Fibroblast of lung (primary cell): ENCODE results near the gene NKX3-2. TPM values are rescaled to one million over a fixed set of nuclear protein-coding genes. Genes with fewer than 3 reads are reported as not detected.
A peak's percentile ranks its signal among the peaks of the same experiment; 100 is the strongest.

Experiments
- DNase-seq, 2 donors: peaks; one replicate each; pipeline versions ENCODE4 v3.0.0 to v3.0.0-alpha.2; 2010; ENCODE audit warnings: low read depth in 2 of 2
- H2AFZ ChIP-seq: 2 replicates; pipeline ENCODE4 v1.5.1; 2012; ENCODE audit warnings: low read length, control low read depth, inconsistent platforms
- H3K27ac ChIP-seq: 2 replicates; pipeline ENCODE4 v1.5.1; 2011; ENCODE audit warnings: low read length, control low read depth; ENCODE audit not compliant: insufficient read depth
- H3K27me3 ChIP-seq: 2 replicates; pipeline ENCODE4 v1.5.1; 2011; ENCODE audit warnings: mild to moderate bottlenecking, low read length; ENCODE audit not compliant: control insufficient read depth, insufficient read depth
- H3K36me3 ChIP-seq: 2 replicates; pipeline ENCODE4 v1.5.1; 2011; ENCODE audit warnings: low read length; ENCODE audit not compliant: control insufficient read depth, insufficient read depth
- H3K4me1 ChIP-seq: 2 replicates; pipeline ENCODE4 v1.5.1; 2011; ENCODE audit warnings: low read length; ENCODE audit not compliant: control insufficient read depth, insufficient read depth; ENCODE audit errors: extremely low read depth
- H3K4me2 ChIP-seq: 2 replicates; pipeline ENCODE4 v1.5.1; 2011; ENCODE audit warnings: low read length, control low read depth; ENCODE audit not compliant: insufficient read depth; ENCODE audit errors: extremely low read depth
- H3K4me3 ChIP-seq, 4 experiments: fragments of 200-600 bp in 1 of 4; sonication (generic) in 1 of 4; replicated peaks in 1 of 4; 2 replicates each; pipeline ENCODE4 v1.5.1; 2011 to 2016; ENCODE audit warnings: low read length in 4 of 4, low read depth in 3 of 4, mild to moderate bottlenecking in 3 of 4, control low read depth in 2 of 4, inconsistent platforms in 1 of 4, mixed read lengths in 1 of 4; ENCODE audit not compliant: insufficient read depth in 1 of 4; ENCODE audit errors: control extremely low read depth in 1 of 4
- H3K79me2 ChIP-seq: 2 replicates; pipeline ENCODE4 v1.5.1; 2012; ENCODE audit warnings: mild to moderate bottlenecking, low read length, inconsistent platforms; ENCODE audit not compliant: control insufficient read depth, insufficient read depth
- H3K9ac ChIP-seq: 2 replicates; pipeline ENCODE4 v1.5.1; 2011; ENCODE audit warnings: mild to moderate bottlenecking, low read length, control low read depth; ENCODE audit not compliant: insufficient read depth
- H3K9me3 ChIP-seq: 2 replicates; pipeline ENCODE4 v1.5.1; 2012; ENCODE audit warnings: low read depth, low read length; ENCODE audit not compliant: control insufficient read depth, insufficient read depth
- H4K20me1 ChIP-seq: 2 replicates; pipeline ENCODE4 v1.5.1; 2011; ENCODE audit warnings: low read length; ENCODE audit not compliant: control insufficient read depth, insufficient read depth; ENCODE audit errors: extremely low read depth
- CTCF ChIP-seq, 2 donors: IDR thresholded peaks in 1 of 2; conservative IDR thresholded peaks in 1 of 2; 1 replicate in 1 of 2; 2 replicates in 1 of 2; pipeline ENCODE4 v1.5.1; 2011 to 2012; ENCODE audit warnings: low read length in 2 of 2, control low read depth in 1 of 2, inconsistent platforms in 1 of 2, low read depth in 1 of 2, mild to moderate bottlenecking in 1 of 2
- EZH2 ChIP-seq: IDR thresholded peaks from 2 replicates; pipeline ENCODE4 v1.5.1; 2012; ENCODE audit warnings: low read length, control low read depth, mild to moderate bottlenecking; ENCODE audit errors: missing control alignments
- polyA plus RNA-seq, 2 donors: library from polyadenylated mRNA; depleted of rRNA in 1 of 2; stranded (reverse) in 1 of 2; unstranded in 1 of 2; fragments of >200 nt; gene quantifications; 2 replicates each; pipeline ENCODE4 v1.2.1, GENCODE V29; 2011 to 2012; ENCODE audit warnings: missing spikeins in 1 of 2
- total RNA-seq: library from RNA; depleted of rRNA; stranded (reverse); fragments of >200 nt; gene quantifications from 2 replicates; pipeline ENCODE4 v1.2.1, GENCODE V29; 2014

Gene NKX3-2
- total and polyA plus RNA-seq, 2 donors (not counting 1 experiment from before 2014, with no cell fraction given): 0.24 to 1.3 TPM

DNA sequence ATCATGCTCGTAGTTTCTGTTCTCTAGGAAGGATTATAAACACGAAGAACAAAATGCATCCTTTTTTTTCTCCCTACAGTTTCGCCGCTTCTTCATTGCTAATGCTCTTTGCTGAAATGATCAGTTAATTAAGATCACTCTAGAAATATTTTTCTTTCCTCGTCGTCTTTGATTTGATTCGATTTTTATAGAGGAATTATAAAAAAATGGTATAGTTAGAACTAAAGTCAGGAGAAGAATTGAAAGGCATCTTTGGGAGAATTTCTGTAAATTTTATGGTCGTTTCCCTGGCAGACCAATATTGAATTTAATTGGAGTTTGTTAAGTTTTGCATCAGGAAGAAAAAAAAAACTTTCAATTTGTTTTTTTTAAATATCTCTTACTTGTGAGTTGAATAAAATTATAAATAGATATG lies 1.1 kb upstream of the NKX3-2 start:
- Histone ChIP-seq H3K4me1 (no peaks in the 10 kb centered on the region), H2AFZ (no peak overlapping the region), H3K4me3 (peak overlapping the region; percentile 50 to 73 (median 65)), H3K9ac (no peak overlapping the region), H3K79me2 (no peaks in the 10 kb centered on the region), H4K20me1 (no peaks in the 10 kb centered on the region), H3K4me2 (peak overlapping the region; percentile 86), H3K9me3 (no peaks in the 10 kb centered on the region), H3K36me3 (no peaks in the 10 kb centered on the region), H3K27me3 (peaks cover 53% of the 10 kb centered on the region), H3K27ac (no peak overlapping the region)
- no peak for DNase-seq
- TF ChIP-seq EZH2 (no peak), CTCF (conservative IDR thresholded peaks at IDR 0.05 in 1 of 2, IDR thresholded peaks at IDR 0.05 in 1 of 2; ENCODE audit: low read depth in 1 of 2, low read length in 2 of 2) (no peak)

DNA sequence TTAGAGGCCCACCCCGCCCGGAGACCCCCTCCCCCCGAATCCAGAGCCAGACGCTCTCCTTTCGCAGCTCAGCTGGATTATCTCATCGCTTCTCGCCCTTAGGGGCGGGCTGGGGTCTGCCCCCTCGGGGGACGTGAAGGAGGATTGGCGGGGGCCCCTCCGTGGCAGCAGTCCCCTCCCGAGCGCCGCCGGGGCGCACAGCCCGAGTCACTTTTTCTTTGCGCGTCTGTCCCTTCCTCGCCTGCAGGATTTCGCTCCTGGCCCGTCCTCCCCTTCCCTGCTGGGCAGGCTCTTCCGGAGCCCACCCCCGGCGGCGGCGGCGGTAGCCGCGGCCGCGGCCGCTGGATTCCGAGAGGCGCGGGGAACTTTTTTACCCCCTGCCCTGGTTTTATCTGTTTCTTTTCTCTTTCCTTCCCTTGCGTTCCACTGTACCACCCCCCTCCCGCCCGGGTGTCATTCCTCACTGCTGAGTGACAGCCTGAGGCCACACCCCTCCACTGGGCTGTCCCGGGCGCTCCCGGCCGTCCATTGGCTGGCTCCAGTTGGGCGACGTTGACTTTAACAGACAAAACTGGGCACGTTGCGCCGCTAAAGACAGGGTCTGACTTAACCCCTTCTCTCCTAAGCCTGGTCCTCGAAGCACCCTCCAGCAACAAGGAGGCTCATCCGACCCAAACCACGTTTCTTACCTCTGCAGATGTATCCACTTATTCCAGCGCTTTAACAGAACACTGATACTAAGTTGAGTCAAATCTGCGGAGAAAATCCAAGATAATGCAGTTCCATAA lies 492 bp upstream of the NKX3-2 start:
- Histone ChIP-seq H3K9ac (no peak overlapping the region), H4K20me1 (no peaks in the 10 kb centered on the region), H3K27ac (no peak overlapping the region), H3K9me3 (no peaks in the 10 kb centered on the region), H3K4me2 (peak overlapping the region; percentile 86), H3K4me3 (peak overlapping the region; percentile 50 to 73 (median 65)), H3K4me1 (no peaks in the 10 kb centered on the region), H3K36me3 (no peaks in the 10 kb centered on the region), H2AFZ (peak overlapping the region; percentile 43), H3K79me2 (no peaks in the 10 kb centered on the region), H3K27me3 (peaks cover 59% of the 10 kb centered on the region)
- peak; percentile 48 to 71 for DNase-seq
- TF ChIP-seq CTCF (conservative IDR thresholded peaks at IDR 0.05 in 1 of 2, IDR thresholded peaks at IDR 0.05 in 1 of 2; ENCODE audit: low read depth in 1 of 2, low read length in 2 of 2): no peak
- TF ChIP-seq EZH2: no peak

DNA sequence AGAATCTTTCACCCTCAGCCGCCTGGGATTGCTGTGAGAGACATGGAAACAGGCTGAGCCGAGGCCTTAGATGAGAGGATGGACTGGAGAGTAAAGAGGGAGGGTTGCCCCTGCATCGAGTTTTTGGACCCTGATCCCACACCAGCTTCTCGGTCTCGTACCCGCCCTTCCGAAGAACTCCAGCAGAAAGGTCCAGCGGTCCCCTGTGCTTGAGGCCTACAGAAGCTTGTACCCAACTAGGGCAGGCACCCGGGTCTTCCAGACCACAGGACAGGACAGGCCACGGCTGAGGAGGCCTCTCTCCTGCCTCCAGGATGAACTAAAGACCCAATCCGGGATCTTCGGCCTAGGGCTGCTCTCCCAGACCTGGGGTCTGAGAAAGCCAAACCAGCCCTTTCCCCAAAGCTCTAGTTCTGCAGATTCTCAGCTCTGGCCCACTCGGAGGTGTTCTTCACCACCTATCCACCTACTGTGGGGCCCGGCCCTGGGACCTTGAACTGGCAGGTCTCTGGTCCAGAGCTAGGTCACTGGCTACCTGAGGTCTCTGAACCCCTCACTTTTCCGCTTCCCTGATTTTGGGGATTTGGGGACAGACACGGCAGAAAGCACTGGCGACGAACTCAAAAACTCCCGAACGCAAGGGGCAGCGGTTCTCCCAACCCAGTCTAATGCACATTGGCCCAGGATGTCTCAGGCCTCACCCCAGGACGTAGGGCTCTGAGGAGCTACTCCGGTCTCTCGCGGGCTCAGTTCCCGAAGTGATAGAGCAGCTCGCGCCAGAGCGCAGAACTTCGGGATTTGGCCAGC lies 1.1 kb downstream of the NKX3-2 start:
- peak overlapping the region; percentile 26 to 73 (median 32) for H3K4me3 ChIP-seq
- no peak overlapping the region for H2AFZ ChIP-seq
- H3K4me2 ChIP-seq: peak overlapping the region; percentile 48
- DNase-seq: no peak
- H3K9ac ChIP-seq: no peak overlapping the region
- H3K27ac ChIP-seq: no peak overlapping the region
- no peaks in the 10 kb centered on the region for H4K20me1 ChIP-seq
- H3K4me1 ChIP-seq: no peaks in the 10 kb centered on the region
- no peaks in the 10 kb centered on the region for H3K9me3 ChIP-seq
- no peaks in the 10 kb centered on the region for H3K36me3 ChIP-seq
- H3K79me2 ChIP-seq: no peaks in the 10 kb centered on the region
- TF ChIP-seq CTCF (conservative IDR thresholded peaks at IDR 0.05 in 1 of 2, IDR thresholded peaks at IDR 0.05 in 1 of 2; ENCODE audit: low read depth in 1 of 2, low read length in 2 of 2) (no peak), EZH2 (peak; percentile 51)
- peaks cover 74% of the 10 kb centered on the region for H3K27me3 ChIP-seq
